Measurements from ENCODE around the gene ELMO1.

DNA sequence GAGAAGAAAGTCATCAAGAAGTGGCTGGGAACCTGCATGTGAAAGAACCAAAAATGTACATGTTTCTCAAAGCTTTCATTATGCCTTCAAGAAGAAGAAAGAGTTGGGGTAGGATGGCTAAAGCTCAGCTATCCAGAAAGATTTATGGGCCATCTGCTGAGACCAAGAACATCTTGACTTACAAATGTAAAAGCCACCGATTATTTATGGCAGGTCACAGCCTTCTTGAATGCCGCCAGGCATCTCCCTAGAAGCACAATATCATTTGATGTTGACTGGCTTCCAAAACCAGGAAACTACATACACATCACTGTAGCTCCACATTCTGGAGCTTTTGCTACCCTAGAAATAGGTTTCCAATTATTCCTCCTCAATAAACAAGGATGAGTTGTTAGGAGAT, 470.2 kb downstream of the ELMO1 start:
- TF ChIP-seq POLR2A (IDR thresholded peaks at IDR 0.05; ENCODE audit: low read depth, low read length) (no peak), POLR2AphosphoS5 (IDR thresholded peaks at IDR 0.05; ENCODE audit: low read depth, low read length) (no peak), TAF1 (IDR thresholded peaks at IDR 0.05; ENCODE audit: borderline replicate concordance, low read depth, low read length) (no peak)

Data from GM12892 (cell line).